Measurements from ENCODE around the gene CCDC85B. TPM values are rescaled to one million over a fixed set of nuclear protein-coding genes. Genes with fewer than 3 reads are reported as not detected.

Gene CCDC85B
- total RNA-seq, 4 donors from 2014 or later: 63.5 to 99.5 (median 84.6) TPM

- DNase-seq (ENCODE audit: extremely low spot score): no peak
- Histone ChIP-seq H3K27ac (replicated peaks in 1 of 4) (peak overlapping the region; percentile 91 to 99 (median 94)), H3K9me3 (no peaks in the 10 kb centered on the region), H3K4me1 (peaks cover 57 to 77% (median 70%) of the 10 kb centered on the region in 4 donors), H3K36me3 (peaks cover 0 to 16% (median 7%) of the 10 kb centered on the region in 4 donors), H3K4me3 (peak overlapping the region in 1 of 4 donors; percentile 19), H3K27me3 (no peaks in the 10 kb centered on the region)
- no peak for TF ChIP-seq POLR2AphosphoS5 (IDR thresholded peaks at IDR 0.05)
- TF ChIP-seq CTCF (IDR thresholded peaks at IDR 0.05): no peak
- TF ChIP-seq POLR2A (IDR thresholded peaks at IDR 0.05; ENCODE audit: low read depth): no peak
- no peak for TF ChIP-seq EP300 (IDR thresholded peaks at IDR 0.05)
- intact Hi-C loops (cut with DNase I): no loop called here
- 68% methylated on average over 7 of the region's 7 CpGs for WGBS
Measured at GRCh38 chr11:65916391-65916790, 25.9 kb downstream of the CCDC85B start.

DNA sequence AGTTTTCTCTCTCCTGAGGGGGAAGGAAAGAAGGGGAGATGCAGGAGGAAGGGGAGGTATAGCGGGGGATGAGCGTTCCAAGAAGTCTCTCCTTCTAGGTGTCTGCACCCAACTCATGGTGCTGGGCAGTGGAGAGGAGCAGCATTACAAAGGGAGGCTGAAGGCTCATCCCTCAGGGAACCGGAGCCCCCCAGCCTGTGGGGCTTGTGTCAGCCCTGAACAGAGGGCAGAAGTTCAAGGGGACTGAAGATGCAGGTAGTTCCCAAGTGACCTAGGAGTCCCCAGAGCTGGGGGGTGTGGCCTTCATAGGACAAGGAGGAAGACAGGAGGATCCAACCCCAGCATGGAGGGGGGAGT lies 26.6 kb downstream of the CCDC85B start:
- intact Hi-C loops (cut with DNase I): no loop called here
- DNase-seq (ENCODE audit: extremely low spot score): no peak
- H3K36me3 ChIP-seq: peaks cover 0 to 22% (median 14%) of the 10 kb centered on the region in 4 donors
- WGBS: 84% methylated on average over 3 of the region's 3 CpGs
- TF ChIP-seq POLR2AphosphoS5 (IDR thresholded peaks at IDR 0.05): no peak
- no peak for TF ChIP-seq POLR2A (IDR thresholded peaks at IDR 0.05; ENCODE audit: low read depth)
- TF ChIP-seq CTCF (IDR thresholded peaks at IDR 0.05): no peak
- no peak for TF ChIP-seq EP300 (IDR thresholded peaks at IDR 0.05)
- H3K4me3 ChIP-seq: peak overlapping the region; percentile 68 to 99 (median 88)
- peak overlapping the region; percentile 91 to 99 (median 94) for H3K27ac ChIP-seq (replicated peaks in 1 of 4)
- H3K4me1 ChIP-seq: peaks cover 50 to 72% (median 65%) of the 10 kb centered on the region in 4 donors
- H3K9me3 ChIP-seq: no peaks in the 10 kb centered on the region
- H3K27me3 ChIP-seq: no peaks in the 10 kb centered on the region

GRCh38 chr11:65917434-65918210 lies 27.1 kb downstream of the CCDC85B start:
- no peaks in the 10 kb centered on the region for H3K9me3 ChIP-seq
- peak overlapping the region; percentile 68 to 99 (median 88) for H3K4me3 ChIP-seq
- peaks cover 1 to 28% (median 19%) of the 10 kb centered on the region in 4 donors for H3K36me3 ChIP-seq
- intact Hi-C loops (cut with DNase I): loop anchor here (1.0 kb wide), 1 partner anchor 29 kb away; the partner anchor contains the start of gene FIBP
- H3K27ac ChIP-seq (replicated peaks in 1 of 4): peak overlapping the region; percentile 91 to 99 (median 94)
- WGBS: 78% methylated on average over 14 of the region's 35 CpGs
- DNase-seq (ENCODE audit: extremely low spot score): no peak
- peaks cover 49 to 67% (median 62%) of the 10 kb centered on the region in 4 donors for H3K4me1 ChIP-seq
- TF ChIP-seq CTCF (IDR thresholded peaks at IDR 0.05) (no peak), EP300 (IDR thresholded peaks at IDR 0.05) (no peak), POLR2AphosphoS5 (IDR thresholded peaks at IDR 0.05) (no peak), POLR2A (IDR thresholded peaks at IDR 0.05; ENCODE audit: low read depth) (no peak)
- H3K27me3 ChIP-seq: no peaks in the 10 kb centered on the region

- TF ChIP-seq POLR2A (IDR thresholded peaks at IDR 0.05; ENCODE audit: low read depth) (no peak), POLR2AphosphoS5 (IDR thresholded peaks at IDR 0.05) (peak; percentile 50 to 74)
- intact Hi-C loops (cut with DNase I): loop anchor here (1.0 kb wide), 1 partner anchor 30 kb away; the partner anchor contains the start of gene FIBP
- Histone ChIP-seq H3K27me3 (no peaks in the 10 kb centered on the region), H3K9me3 (no peaks in the 10 kb centered on the region), H3K36me3 (peaks cover 7 to 36% (median 27%) of the 10 kb centered on the region in 4 donors), H3K4me3 (peak within 1 kb of the TSS; percentile 68 to 99 (median 88)), H3K27ac (replicated peaks in 1 of 4) (peak within 1 kb of the TSS; percentile 91 to 99 (median 96)), H3K4me1 (peaks cover 49 to 67% (median 58%) of the 10 kb centered on the region in 4 donors)
- WGBS: 16% methylated on average over 20 of the region's 77 CpGs
- no peak for DNase-seq (ENCODE audit: extremely low spot score)
Measured at GRCh38 chr11:65918211-65919140, 28.0 kb downstream of the CCDC85B start, which contains the start of gene C11orf68. TSS of gene C11orf68 (minus strand) at chr11:65919062. CDS start at chr11:65919031, 31 bp downstream.

All from esophagus muscularis mucosa (tissue), 4 donors.